GM23248 (cell line): ENCODE results near the gene KDM1A. TPM values are rescaled to one million over a fixed set of nuclear protein-coding genes. Genes with fewer than 3 reads are reported as not detected.
"Not testable (repeated sequence)": the region's sequence is repeated elsewhere in the genome, so short reads cannot be mapped to it uniquely, and the experiment has no call there.

Experiments used
- DNase-seq: peaks from one replicate; pipeline ENCODE4 v3.0.0-alpha.2; 2015
- H2AFZ ChIP-seq: fragments of 200-600 bp; sonication (generic); 2 replicates; pipeline ENCODE4 v1.6.1; 2016; ENCODE audit warnings: antibody characterized with exemption
- H3F3A ChIP-seq: fragments of 200-600 bp; sonication (generic); 2 replicates; pipeline ENCODE4 v1.6.1; 2016; ENCODE audit warnings: mild to moderate bottlenecking, antibody characterized with exemption, mixed run types; ENCODE audit not compliant: insufficient read depth
- H3K27ac ChIP-seq: fragments of 200-600 bp; sonication (generic); 2 replicates; pipeline ENCODE4 v1.5.1; 2016; ENCODE audit warnings: mild to moderate bottlenecking
- H3K27me3 ChIP-seq: fragments of 200-600 bp; sonication (generic); replicated peaks from 2 replicates; pipeline ENCODE4 v1.6.1; 2016; ENCODE audit warnings: mild to moderate bottlenecking; ENCODE audit not compliant: insufficient read depth
- H3K36me3 ChIP-seq: fragments of 200-600 bp; sonication (generic); 2 replicates; pipeline ENCODE4 v1.6.1; 2016; ENCODE audit warnings: low read depth, mild to moderate bottlenecking
- H3K4me1 ChIP-seq: fragments of 200-600 bp; sonication (generic); 2 replicates; pipeline ENCODE4 v1.6.1; 2016; ENCODE audit warnings: mild to moderate bottlenecking; ENCODE audit not compliant: insufficient read depth
- H3K4me2 ChIP-seq: fragments of 200-600 bp; sonication (generic); one replicate; pipeline ENCODE4 v1.6.1; 2016; ENCODE audit warnings: mild to moderate bottlenecking; ENCODE audit not compliant: unreplicated experiment
- H3K4me3 ChIP-seq: fragments of 200-600 bp; sonication (generic); 2 replicates; pipeline ENCODE4 v1.5.1; 2016; ENCODE audit warnings: mild to moderate bottlenecking
- H3K79me2 ChIP-seq: fragments of 200-600 bp; sonication (generic); 2 replicates; pipeline ENCODE4 v1.6.1; 2016; ENCODE audit warnings: mild to moderate bottlenecking; ENCODE audit not compliant: insufficient read depth
- H3K9ac ChIP-seq: fragments of 200-600 bp; sonication (generic); 2 replicates; pipeline ENCODE4 v1.6.1; 2016; ENCODE audit warnings: mild to moderate bottlenecking
- H3K9me2 ChIP-seq: fragments of 200-600 bp; sonication (generic); 2 replicates; pipeline ENCODE4 v1.6.1; 2016; ENCODE audit warnings: mixed run types, mild to moderate bottlenecking, moderate library complexity; ENCODE audit not compliant: insufficient read depth
- H3K9me3 ChIP-seq: fragments of 200-600 bp; sonication (generic); one replicate; pipeline ENCODE4 v1.6.1; 2017; ENCODE audit warnings: low read depth
- H4K20me1 ChIP-seq: fragments of 200-600 bp; sonication (generic); 2 replicates; pipeline ENCODE4 v1.6.0; 2016; ENCODE audit not compliant: insufficient read depth
- EZH2 ChIP-seq: fragments of 200-600 bp; sonication (generic); IDR thresholded peaks from 2 replicates; pipeline ENCODE4 v1.6.1; 2018; ENCODE audit warnings: antibody characterized with exemption, mild to moderate bottlenecking; ENCODE audit not compliant: insufficient read depth, poor library complexity, severe bottlenecking
- EZH2phosphoT487 ChIP-seq: fragments of 200-600 bp; sonication (generic); IDR thresholded peaks from 2 replicates; pipeline ENCODE4 v1.6.1; 2018; ENCODE audit warnings: antibody characterized with exemption, moderate library complexity, mild to moderate bottlenecking, low read depth; ENCODE audit not compliant: insufficient read depth
- WGBS, 2 experiments: methylation state at CpG; one replicate each; pipeline ENCODE4 v1.1.6; 2015 to 2017; ENCODE audit warnings: low lambda C conversion rate in 2 of 2, low coverage in 1 of 2; ENCODE audit errors: missing lambda C conversion rate in 2 of 2; 5-methylcytosine and 5-hydroxymethylcytosine counted together
- in situ Hi-C: fragments of 300-500 bp; cut with MboI; formaldehyde crosslinking; loops from 2 replicates; pipeline ENCODE4 v1.15.0; 2020
- polyA plus RNA-seq: library from polyadenylated mRNA; unstranded; fragments of >200 nt; fragmentation: Nextera tagmentation; extraction: Ambion mirVana; gene quantifications from 2 replicates; pipeline ENCODE4 v1.2.1, GENCODE V29; 2016
- total RNA-seq: library from RNA; depleted of rRNA; stranded (reverse); fragments of >200 nt; shearing (Covaris generic); gene quantifications from 2 replicates; pipeline ENCODE4 v1.2.3, GENCODE V29; 2014

The KDM1A gene
- total and polyA plus RNA-seq, 2 experiments from 2014 or later, result 30.3 to 62.5 TPM

- H3K4me1 ChIP-seq, result no peaks in the 10 kb centered on the region
- DNase-seq, result no peak
- no peak overlapping the region for H2AFZ ChIP-seq
- no peaks in the 10 kb centered on the region for H3K36me3 ChIP-seq
- no peaks in the 10 kb centered on the region for H3K9me3 ChIP-seq
- no peak overlapping the region for H3K4me3 ChIP-seq
- no peak overlapping the region for H3K9ac ChIP-seq
- no peak overlapping the region for H3K4me2 ChIP-seq
- no peaks in the 10 kb centered on the region for H3F3A ChIP-seq
- TF ChIP-seq EZH2 (no peak), EZH2phosphoT487 (no peak)
- in situ Hi-C loops, result no loop called here
- H4K20me1 ChIP-seq, result no peaks in the 10 kb centered on the region
- H3K27me3 ChIP-seq, result no peaks in the 10 kb centered on the region
- no peaks in the 10 kb centered on the region for H3K79me2 ChIP-seq
- no peaks in the 10 kb centered on the region for H3K9me2 ChIP-seq
- no peak overlapping the region for H3K27ac ChIP-seq
Measured at GRCh38 chr1:22995774-22996173, 23.5 kb upstream of the KDM1A start.

DNA sequence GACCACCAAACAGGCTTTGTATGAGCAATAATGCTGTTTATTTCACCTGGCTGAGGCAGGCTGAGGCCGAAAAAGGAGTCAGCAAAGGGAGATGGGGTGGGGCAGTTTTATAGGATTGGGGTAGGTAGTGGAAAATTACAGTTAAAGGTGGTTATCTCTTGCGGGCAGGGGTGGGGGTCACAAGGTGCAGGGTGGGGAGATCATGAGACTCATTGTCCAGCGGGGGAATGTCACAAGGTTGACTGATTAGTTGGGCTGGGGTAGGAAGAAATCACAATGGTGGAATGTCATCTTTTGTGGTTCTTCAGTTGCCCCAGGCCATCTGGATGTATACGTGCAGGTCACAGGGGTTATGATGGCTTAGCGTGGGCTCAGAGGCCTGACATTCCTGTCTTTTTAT is 21.7 kb upstream of the KDM1A start:
- H3K36me3 ChIP-seq, H3F3A ChIP-seq, H2AFZ ChIP-seq, H3K9ac ChIP-seq, H3K79me2 ChIP-seq, H3K4me2 ChIP-seq, H3K27me3 ChIP-seq, H3K4me3 ChIP-seq, H4K20me1 ChIP-seq, H3K9me2 ChIP-seq, DNase-seq, H3K4me1 ChIP-seq, in situ Hi-C loops, H3K9me3 ChIP-seq, H3K27ac ChIP-seq: not testable (repeated sequence)
- 49 to 61% methylated on average over 3 to 5 of the region's 5 CpGs for WGBS, 2 experiments

GRCh38 chr1:23000133-23000532 is 19.1 kb upstream of the KDM1A start:
- H3K9me3 ChIP-seq, H3K27ac ChIP-seq, H3F3A ChIP-seq, H2AFZ ChIP-seq, H3K4me3 ChIP-seq, H3K36me3 ChIP-seq, H4K20me1 ChIP-seq, H3K4me1 ChIP-seq, H3K9ac ChIP-seq, H3K9me2 ChIP-seq, H3K4me2 ChIP-seq, DNase-seq, H3K27me3 ChIP-seq, H3K79me2 ChIP-seq, in situ Hi-C loops: not testable (repeated sequence)
- WGBS, 2 experiments, result 40 to 49% methylated on average over 3 of the region's 3 CpGs

GRCh38 chr1:23002218-23002617 is 17.1 kb upstream of the KDM1A start:
- WGBS, 2 experiments, result 67 to 71% methylated on average over 7 of the region's 7 CpGs
- H3K9me2 ChIP-seq, result not testable (repeated sequence)

GRCh38 chr1:23004112-23004511 is 15.2 kb upstream of the KDM1A start:
- TF ChIP-seq EZH2, result no peak
- no peak for TF ChIP-seq EZH2phosphoT487

More at GRCh38 chr1:23002218-23002617, 17.1 kb upstream of the KDM1A start:
- H3K4me1 ChIP-seq, H3K9me3 ChIP-seq, DNase-seq, H3K27me3 ChIP-seq, H3K9ac ChIP-seq, in situ Hi-C loops, H3K27ac ChIP-seq, H3K36me3 ChIP-seq, H3K4me2 ChIP-seq, H2AFZ ChIP-seq, H3K4me3 ChIP-seq, H3F3A ChIP-seq, H4K20me1 ChIP-seq, H3K79me2 ChIP-seq: not testable (repeated sequence)

GRCh38 chr1:23004769-23005168 is 14.5 kb upstream of the KDM1A start:
- 78 to 84% methylated on average over 3 of the region's 3 CpGs for WGBS, 2 experiments
- H3K4me2 ChIP-seq, H3K9me3 ChIP-seq, H3F3A ChIP-seq, in situ Hi-C loops, H3K9me2 ChIP-seq, H3K4me3 ChIP-seq, DNase-seq, H3K27ac ChIP-seq, H3K27me3 ChIP-seq, H2AFZ ChIP-seq, H3K9ac ChIP-seq, H4K20me1 ChIP-seq, H3K79me2 ChIP-seq, H3K36me3 ChIP-seq, H3K4me1 ChIP-seq: not testable (repeated sequence)

More at GRCh38 chr1:23004112-23004511, 15.2 kb upstream of the KDM1A start:
- no peak for DNase-seq
- Histone ChIP-seq H3K9ac (no peak overlapping the region), H3K4me2 (no peak overlapping the region), H3K27me3 (no peaks in the 10 kb centered on the region; the same call in 1 of the 2 replicates), H3K36me3 (no peaks in the 10 kb centered on the region), H3K79me2 (no peaks in the 10 kb centered on the region), H4K20me1 (no peaks in the 10 kb centered on the region), H3K9me3 (no peaks in the 10 kb centered on the region), H3K9me2 (no peaks in the 10 kb centered on the region), H3F3A (no peaks in the 10 kb centered on the region), H2AFZ (no peak overlapping the region), H3K4me1 (no peaks in the 10 kb centered on the region), H3K4me3 (no peak overlapping the region), H3K27ac (no peak overlapping the region)
- WGBS, 2 experiments, result 62 to 76% methylated on average over 3 of the region's 3 CpGs
- in situ Hi-C loops, result no loop called here
